C4-2B (cell line): Measurements from ENCODE around the gene ZDHHC20.

ENCODE experiments used
- ZFX ChIP-seq: fragments of 450-650 bp; IDR thresholded peaks from 2 replicates; pipeline ENCODE4 v1.6.1; 2017
- TF ChIP-seq, protein P1 (sequence below): fragments of 450-650 bp; conservative IDR thresholded peaks from 2 replicates; pipeline ENCODE4 v1.5.1; 2017; ENCODE audit warnings: mild to moderate bottlenecking

DNA sequence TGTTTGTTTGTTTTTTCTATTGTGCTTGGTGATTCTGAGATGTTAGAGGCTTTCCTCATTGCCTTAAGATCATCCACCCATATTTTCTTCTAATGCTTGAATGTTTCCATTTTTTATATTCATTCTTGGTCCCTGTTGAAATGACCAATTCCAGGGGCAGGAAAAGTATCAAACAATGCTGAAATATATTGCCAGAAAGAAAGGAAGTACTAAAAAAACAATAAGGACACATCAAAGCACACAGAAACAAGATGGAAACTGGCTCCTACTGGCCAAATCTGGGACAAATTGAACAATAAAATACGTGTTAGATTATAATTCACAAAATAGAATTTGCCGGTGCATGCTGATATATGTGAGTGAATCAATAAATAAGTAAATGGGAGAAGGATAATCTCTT lies 23.9 kb downstream of the ZDHHC20 start:
- TF ChIP-seq, protein P1, sequence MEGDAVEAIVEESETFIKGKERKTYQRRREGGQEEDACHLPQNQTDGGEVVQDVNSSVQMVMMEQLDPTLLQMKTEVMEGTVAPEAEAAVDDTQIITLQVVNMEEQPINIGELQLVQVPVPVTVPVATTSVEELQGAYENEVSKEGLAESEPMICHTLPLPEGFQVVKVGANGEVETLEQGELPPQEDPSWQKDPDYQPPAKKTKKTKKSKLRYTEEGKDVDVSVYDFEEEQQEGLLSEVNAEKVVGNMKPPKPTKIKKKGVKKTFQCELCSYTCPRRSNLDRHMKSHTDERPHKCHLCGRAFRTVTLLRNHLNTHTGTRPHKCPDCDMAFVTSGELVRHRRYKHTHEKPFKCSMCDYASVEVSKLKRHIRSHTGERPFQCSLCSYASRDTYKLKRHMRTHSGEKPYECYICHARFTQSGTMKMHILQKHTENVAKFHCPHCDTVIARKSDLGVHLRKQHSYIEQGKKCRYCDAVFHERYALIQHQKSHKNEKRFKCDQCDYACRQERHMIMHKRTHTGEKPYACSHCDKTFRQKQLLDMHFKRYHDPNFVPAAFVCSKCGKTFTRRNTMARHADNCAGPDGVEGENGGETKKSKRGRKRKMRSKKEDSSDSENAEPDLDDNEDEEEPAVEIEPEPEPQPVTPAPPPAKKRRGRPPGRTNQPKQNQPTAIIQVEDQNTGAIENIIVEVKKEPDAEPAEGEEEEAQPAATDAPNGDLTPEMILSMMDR = no peak
- TF ChIP-seq ZFX = no peak
